Lower leg skin (tissue), 4 donors: ENCODE measurements around the gene TRIM27. TPM values are rescaled to one million over a fixed set of nuclear protein-coding genes. Genes with fewer than 3 reads are reported as not detected.

ENCODE experiments used
- DNase-seq, 2 donors: peaks; one replicate each; pipeline ENCODE4 v3.0.0-alpha.2; 2019; ENCODE audit warnings: low spot score in 2 of 2
- H3K4me3 ChIP-seq: fragments of 200-600 bp; sonication (generic); 2 replicates; pipeline ENCODE4 v1.5.1; 2017; ENCODE audit warnings: mild to moderate bottlenecking, low read depth; ENCODE audit not compliant: poor library complexity, severe bottlenecking
- CTCF ChIP-seq, 3 donors: fragments of 450-650 bp; IDR thresholded peaks; one replicate each; pipeline ENCODE4 v1.5.1; 2016; ENCODE audit warnings: antibody characterized with exemption in 3 of 3, mild to moderate bottlenecking in 3 of 3, moderate library complexity in 2 of 3
- POLR2A ChIP-seq, 2 donors: fragments of 450-650 bp; IDR thresholded peaks; one replicate each; pipeline ENCODE4 v1.6.1; 2016 to 2017; ENCODE audit warnings: antibody characterized with exemption in 2 of 2, mild to moderate bottlenecking in 1 of 2, moderate library complexity in 1 of 2
- WGBS, 2 donors: methylation state at CpG; one replicate each; pipeline ENCODE4 v1.1.5; 2018; 5-methylcytosine and 5-hydroxymethylcytosine counted together
- intact Hi-C: fragments of 100-400 bp; cut with DNase I; formaldehyde crosslinking; loops from one replicate; pipeline ENCODE4 v1.15.0; 2023; ENCODE audit warnings: low total_unique reads
- total RNA-seq, 4 donors: library from RNA; depleted of rRNA; stranded (reverse); fragments of >200 nt; gene quantifications; one replicate each; pipeline ENCODE4 v1.1.0, GENCODE V29; 2016

TRIM27 gene
- total RNA-seq, 4 donors from 2014 or later: 32.2 to 38.9 (median 35.6) TPM

GRCh38 chr6:28920281-28920680, 3.5 kb downstream of the TRIM27 start:
- DNase-seq: no peak
- WGBS, 2 donors: 88 to 100% methylated on average over 1 of the region's 1 CpG

GRCh38 chr6:28914941-28915340, 8.8 kb downstream of the TRIM27 start:
- DNase-seq: no peak
- TF ChIP-seq POLR2A (IDR thresholded peaks at IDR 0.05): no peak
- no peak overlapping the region for H3K4me3 ChIP-seq
- WGBS, 2 donors: 88% methylated on average over 2 of the region's 2 CpGs
- intact Hi-C loops: no loop called here

More at GRCh38 chr6:28920281-28920680, 3.5 kb downstream of the TRIM27 start:
- intact Hi-C loops: no loop called here
- TF ChIP-seq POLR2A (IDR thresholded peaks at IDR 0.05) (no peak), CTCF (IDR thresholded peaks at IDR 0.05) (no peak)
- H3K4me3 ChIP-seq: no peak overlapping the region

- intact Hi-C loops: no loop called here
- H3K4me3 ChIP-seq: no peak overlapping the region
- no peak for DNase-seq
- 41 to 51% methylated on average over 3 of the region's 3 CpGs for WGBS, 2 donors
- TF ChIP-seq POLR2A (IDR thresholded peaks at IDR 0.05) (no peak), CTCF (IDR thresholded peaks at IDR 0.05) (no peak)
Observed at GRCh38 chr6:28910901-28911690, 12.7 kb downstream of the TRIM27 start.

- intact Hi-C loops: no loop called here
- no peak overlapping the region for H3K4me3 ChIP-seq
- DNase-seq: no peak
- WGBS, 2 donors: 78 to 84% methylated on average over 3 of the region's 3 CpGs
- TF ChIP-seq POLR2A (IDR thresholded peaks at IDR 0.05): no peak
- no peak for TF ChIP-seq CTCF (IDR thresholded peaks at IDR 0.05)
Observed at GRCh38 chr6:28907394-28907793, 16.4 kb downstream of the TRIM27 start.

GRCh38 chr6:28906669-28907068, 17.1 kb downstream of the TRIM27 start:
- no peak overlapping the region for H3K4me3 ChIP-seq
- intact Hi-C loops: no loop called here
- DNase-seq: no peak
- TF ChIP-seq CTCF (IDR thresholded peaks at IDR 0.05) (no peak), POLR2A (IDR thresholded peaks at IDR 0.05) (no peak)
- 94 to 96% methylated on average over 4 of the region's 4 CpGs for WGBS, 2 donors

- DNase-seq: no peak
- WGBS, 2 donors: 90 to 93% methylated on average over 5 of the region's 5 CpGs
- intact Hi-C loops: no loop called here
- H3K4me3 ChIP-seq: no peak overlapping the region
- no peak for TF ChIP-seq POLR2A (IDR thresholded peaks at IDR 0.05)
- no peak for TF ChIP-seq CTCF (IDR thresholded peaks at IDR 0.05)
Observed at GRCh38 chr6:28903686-28904085, 20.1 kb downstream of the TRIM27 start.
